ENCODE results near the gene SGO2. TPM values are rescaled to one million over a fixed set of nuclear protein-coding genes. Genes with fewer than 3 reads are reported as not detected.

SGO2 gene
- total and polyA plus RNA-seq, 2 experiments from 2014 or later, result 6.3 to 14.5 TPM

GRCh38 chr2:200613692-200614091, 87.7 kb downstream of the SGO2 start:
- in situ Hi-C loops (cut with MboI), result no loop called here
- peaks cover 52% of the 10 kb centered on the region for H3F3A ChIP-seq (ENCODE audit: insufficient read depth)

GRCh38 chr2:200614249-200614648, 88.2 kb downstream of the SGO2 start:
- no peaks in the 10 kb centered on the region for H3K9me2 ChIP-seq (ENCODE audit: insufficient read depth)
- H4K20me1 ChIP-seq (ENCODE audit: insufficient read depth), result no peaks in the 10 kb centered on the region
- no peaks in the 10 kb centered on the region for H3K36me3 ChIP-seq (ENCODE audit: low read depth)
- H2AFZ ChIP-seq, result no peak overlapping the region
- H3K4me2 ChIP-seq (ENCODE audit: unreplicated experiment), result peak overlapping the region; percentile 1
- peak; percentile 24 for DNase-seq
- no peak overlapping the region for H3K9ac ChIP-seq
- in situ Hi-C loops (cut with MboI), result no loop called here
- WGBS, 2 experiments (ENCODE audit: low coverage in 1 of 2, low lambda C conversion rate in 2 of 2, missing lambda C conversion rate in 2 of 2), result 53 to 57% methylated on average over 2 of the region's 2 CpGs
- peaks cover 51% of the 10 kb centered on the region for H3F3A ChIP-seq (ENCODE audit: insufficient read depth)
- peaks cover 14% of the 10 kb centered on the region; the same call in 1 of the 2 replicates for H3K79me2 ChIP-seq (ENCODE audit: insufficient read depth)
- H3K4me3 ChIP-seq, result no peak overlapping the region
- no peaks in the 10 kb centered on the region for H3K9me3 ChIP-seq (ENCODE audit: low read depth)
- peaks cover 66% of the 10 kb centered on the region for H3K4me1 ChIP-seq (ENCODE audit: insufficient read depth)
- H3K27ac ChIP-seq, result 0 out of 2 replicates have a peak overlapping the region, but pooled peaks have one; percentile 15
- no peaks in the 10 kb centered on the region for H3K27me3 ChIP-seq (replicated peaks; ENCODE audit: insufficient read depth)
- TF ChIP-seq EZH2 (IDR thresholded peaks at IDR 0.05; ENCODE audit: insufficient read depth, poor library complexity, severe bottlenecking) (no peak), EZH2phosphoT487 (IDR thresholded peaks at IDR 0.05; ENCODE audit: insufficient read depth, low read depth) (no peak)

More at GRCh38 chr2:200613692-200614091, 87.7 kb downstream of the SGO2 start:
- no peak overlapping the region for H3K27ac ChIP-seq
- H3K4me3 ChIP-seq, result no peak overlapping the region
- 60 to 69% methylated on average over 4 of the region's 4 CpGs for WGBS, 2 experiments (ENCODE audit: low coverage in 1 of 2, low lambda C conversion rate in 2 of 2, missing lambda C conversion rate in 2 of 2)
- no peak for DNase-seq
- no peaks in the 10 kb centered on the region for H3K9me3 ChIP-seq (ENCODE audit: low read depth)
- no peak for TF ChIP-seq EZH2 (IDR thresholded peaks at IDR 0.05; ENCODE audit: insufficient read depth, poor library complexity, severe bottlenecking)
- TF ChIP-seq EZH2phosphoT487 (IDR thresholded peaks at IDR 0.05; ENCODE audit: insufficient read depth, low read depth), result no peak
- H3K79me2 ChIP-seq (ENCODE audit: insufficient read depth), result peaks cover 14% of the 10 kb centered on the region; the same call in 1 of the 2 replicates
- H3K4me2 ChIP-seq (ENCODE audit: unreplicated experiment), result no peak overlapping the region
- H3K9me2 ChIP-seq (ENCODE audit: insufficient read depth), result no peaks in the 10 kb centered on the region
- H3K4me1 ChIP-seq (ENCODE audit: insufficient read depth), result peaks cover 65% of the 10 kb centered on the region
- no peaks in the 10 kb centered on the region for H3K36me3 ChIP-seq (ENCODE audit: low read depth)
- no peaks in the 10 kb centered on the region for H3K27me3 ChIP-seq (replicated peaks; ENCODE audit: insufficient read depth)
- no peak overlapping the region for H3K9ac ChIP-seq
- no peaks in the 10 kb centered on the region for H4K20me1 ChIP-seq (ENCODE audit: insufficient read depth)
- H2AFZ ChIP-seq, result no peak overlapping the region

- TF ChIP-seq EZH2 (IDR thresholded peaks at IDR 0.05; ENCODE audit: insufficient read depth, poor library complexity, severe bottlenecking) (no peak), EZH2phosphoT487 (IDR thresholded peaks at IDR 0.05; ENCODE audit: insufficient read depth, low read depth) (no peak)
- DNase-seq, result peak; percentile 80
- Histone ChIP-seq H3K36me3 (ENCODE audit: low read depth) (no peaks in the 10 kb centered on the region), H3K4me2 (ENCODE audit: unreplicated experiment) (peak overlapping the region; percentile 1), H3K4me1 (ENCODE audit: insufficient read depth) (peaks cover 62% of the 10 kb centered on the region), H3K27ac (peak overlapping the region; percentile 15; the same call in 1 of the 2 replicates), H3K4me3 (no peak overlapping the region), H4K20me1 (ENCODE audit: insufficient read depth) (no peaks in the 10 kb centered on the region), H3K9me3 (ENCODE audit: low read depth) (no peaks in the 10 kb centered on the region), H3K9ac (no peak overlapping the region), H3F3A (ENCODE audit: insufficient read depth) (peaks cover 45% of the 10 kb centered on the region), H3K27me3 (replicated peaks; ENCODE audit: insufficient read depth) (no peaks in the 10 kb centered on the region), H2AFZ (no peak overlapping the region), H3K9me2 (ENCODE audit: insufficient read depth) (no peaks in the 10 kb centered on the region), H3K79me2 (ENCODE audit: insufficient read depth) (0 out of 2 replicates have a peak, but pooled peaks cover 9% of the 10 kb centered on the region)
- 44 to 45% methylated on average over 1 of the region's 1 CpG for WGBS, 2 experiments (ENCODE audit: low coverage in 1 of 2, low lambda C conversion rate in 2 of 2, missing lambda C conversion rate in 2 of 2)
- in situ Hi-C loops (cut with MboI), result no loop called here
Observed at GRCh38 chr2:200615247-200615646, 89.2 kb downstream of the SGO2 start.

- Histone ChIP-seq H3F3A (ENCODE audit: insufficient read depth) (peaks cover 45% of the 10 kb centered on the region), H3K9me2 (ENCODE audit: insufficient read depth) (no peaks in the 10 kb centered on the region), H3K27ac (peak overlapping the region; percentile 40), H3K79me2 (ENCODE audit: insufficient read depth) (0 out of 2 replicates have a peak, but pooled peaks cover 2% of the 10 kb centered on the region), H3K36me3 (ENCODE audit: low read depth) (no peaks in the 10 kb centered on the region), H4K20me1 (ENCODE audit: insufficient read depth) (no peaks in the 10 kb centered on the region), H3K9me3 (ENCODE audit: low read depth) (no peaks in the 10 kb centered on the region), H3K27me3 (replicated peaks; ENCODE audit: insufficient read depth) (no peaks in the 10 kb centered on the region), H3K9ac (no peak overlapping the region), H2AFZ (peak overlapping the region; percentile 32; the same call in 1 of the 2 replicates), H3K4me3 (no peak overlapping the region), H3K4me2 (ENCODE audit: unreplicated experiment) (peak overlapping the region; percentile 0), H3K4me1 (ENCODE audit: insufficient read depth) (peaks cover 60% of the 10 kb centered on the region)
- TF ChIP-seq EZH2 (IDR thresholded peaks at IDR 0.05; ENCODE audit: insufficient read depth, poor library complexity, severe bottlenecking) (no peak), EZH2phosphoT487 (IDR thresholded peaks at IDR 0.05; ENCODE audit: insufficient read depth, low read depth) (no peak)
- no peak for DNase-seq
- 91 to 92% methylated on average over 5 of the region's 5 CpGs for WGBS, 2 experiments (ENCODE audit: low coverage in 1 of 2, low lambda C conversion rate in 2 of 2, missing lambda C conversion rate in 2 of 2)
- in situ Hi-C loops (cut with MboI), result no loop called here
Observed at GRCh38 chr2:200616193-200616592, 90.2 kb downstream of the SGO2 start.
